Fibroblast of gingiva (primary cell): ENCODE measurements around the gene RALY.
"Not testable (repeated sequence)": the region's sequence is repeated elsewhere in the genome, so short reads cannot be mapped to it uniquely, and the experiment has no call there.

Experiments
- DNase-seq: peaks from one replicate; pipeline ENCODE4 v3.0.0-alpha.2; 2011; ENCODE audit warnings: low read depth

The RALY gene

GRCh38 chr20:34105978-34106675 is 112.4 kb downstream of the RALY start:
- DNase-seq, result no peak

- DNase-seq, result no peak
These were observed 115.0 kb downstream of the RALY start for GRCh38 chr20:34108616-34109174.

- no peak for DNase-seq
These were observed 115.7 kb downstream of the RALY start for GRCh38 chr20:34109442-34109841.

- DNase-seq, result peak; percentile 21
These were observed 116.5 kb downstream of the RALY start for GRCh38 chr20:34110025-34110744.

GRCh38 chr20:34110745-34111641 is 117.3 kb downstream of the RALY start:
- peak; percentile 80 for DNase-seq

GRCh38 chr20:34111702-34112599 is 118.2 kb downstream of the RALY start, which contains the start of gene EIF2S2:
EIF2S2 (minus strand) TSS chr20:34112243; CDS start chr20:34112110, 133 bp downstream.
- DNase-seq, result peak; percentile 99

GRCh38 chr20:34112600-34113101 is 118.9 kb downstream of the RALY start:
- peak; percentile 4 for DNase-seq

- DNase-seq, result no peak
These were observed 121.1 kb downstream of the RALY start for GRCh38 chr20:34114809-34115208.

- DNase-seq, result no peak
These were observed 121.5 kb downstream of the RALY start for GRCh38 chr20:34115232-34115631.

GRCh38 chr20:34120213-34120612 is 126.5 kb downstream of the RALY start:
- no peak for DNase-seq

GRCh38 chr20:34122274-34122980 is 128.7 kb downstream of the RALY start:
- DNase-seq, result no peak

GRCh38 chr20:34123309-34123708 is 129.6 kb downstream of the RALY start:
- DNase-seq, result no peak

- DNase-seq, result no peak
These were observed 130.9 kb downstream of the RALY start for GRCh38 chr20:34124469-34125249.

- no peak for DNase-seq
These were observed 134.1 kb downstream of the RALY start for GRCh38 chr20:34127792-34128191.

GRCh38 chr20:34129518-34130162 is 135.9 kb downstream of the RALY start:
- DNase-seq, result peak; percentile 54

GRCh38 chr20:34131491-34131890 is 137.8 kb downstream of the RALY start:
- no peak for DNase-seq

- DNase-seq, result not testable (repeated sequence)
These were observed 138.8 kb downstream of the RALY start for GRCh38 chr20:34132491-34132890.

- not testable (repeated sequence) for DNase-seq
These were observed 139.2 kb downstream of the RALY start for GRCh38 chr20:34132943-34133342.

GRCh38 chr20:34133365-34133860 is 139.7 kb downstream of the RALY start:
- not testable (repeated sequence) for DNase-seq
